Peyer's patch (tissue), 4 donors: ENCODE measurements around the gene COQ2. TPM values are rescaled to one million over a fixed set of nuclear protein-coding genes. Genes with fewer than 3 reads are reported as not detected.
"Not testable (repeated sequence)": the region's sequence is repeated elsewhere in the genome, so short reads cannot be mapped to it uniquely, and the experiment has no call there.

Experiments
- DNase-seq, 3 donors: peaks; one replicate each; pipeline ENCODE4 v3.0.0-alpha.2; 2017 to 2019
- H3K27ac ChIP-seq, 4 donors: fragments of 200-600 bp; sonication (generic); one replicate each; pipeline ENCODE4 v1.5.1; 2016 to 2019
- H3K27me3 ChIP-seq, 2 donors: fragments of 200-600 bp; sonication (generic); one replicate each; pipeline ENCODE4 v1.5.1; 2019
- H3K36me3 ChIP-seq, 3 donors: fragments of 200-600 bp; sonication (generic); one replicate each; pipeline ENCODE4 v1.5.1; 2016 to 2019
- H3K4me1 ChIP-seq, 4 donors: fragments of 200-600 bp; sonication (generic); one replicate each; pipeline ENCODE4 v1.5.1; 2016 to 2019
- H3K4me3 ChIP-seq, 4 donors: fragments of 200-600 bp; sonication (generic); 1 replicate in 3 of 4; 2 replicates in 1 of 4; pipeline ENCODE4 v1.5.1; 2016 to 2019; ENCODE audit warnings: mild to moderate bottlenecking in 1 of 4
- H3K9me3 ChIP-seq, 4 donors: fragments of 200-600 bp; sonication (generic); one replicate each; pipeline ENCODE4 v1.5.1; 2016 to 2019; ENCODE audit warnings: mild to moderate bottlenecking in 1 of 4
- POLR2A ChIP-seq, 2 donors: fragments of 450-650 bp; IDR thresholded peaks; one replicate each; pipeline ENCODE4 v1.5.1; 2017; ENCODE audit warnings: antibody characterized with exemption in 2 of 2, mild to moderate bottlenecking in 2 of 2, moderate library complexity in 2 of 2
- total RNA-seq, 4 donors: library from RNA; depleted of rRNA; stranded (reverse); fragments of >200 nt; gene quantifications; one replicate each; pipeline ENCODE4 v1.1.0, GENCODE V29; 2016
- TF ChIP-seq, protein P1 (sequence below), 6 experiments: fragments of 450-650 bp in 4 of 6; fragments of 200-600 bp in 2 of 6; sonication (generic) in 1 of 6; IDR thresholded peaks; one replicate each; pipeline ENCODE4 v1.5.1; 2017 to 2019; ENCODE audit warnings: antibody characterized with exemption in 6 of 6, mild to moderate bottlenecking in 3 of 6, moderate library complexity in 1 of 6

COQ2 gene
- total RNA-seq, 4 donors from 2014 or later, result 11.0 to 15.6 (median 12.9) TPM

DNA sequence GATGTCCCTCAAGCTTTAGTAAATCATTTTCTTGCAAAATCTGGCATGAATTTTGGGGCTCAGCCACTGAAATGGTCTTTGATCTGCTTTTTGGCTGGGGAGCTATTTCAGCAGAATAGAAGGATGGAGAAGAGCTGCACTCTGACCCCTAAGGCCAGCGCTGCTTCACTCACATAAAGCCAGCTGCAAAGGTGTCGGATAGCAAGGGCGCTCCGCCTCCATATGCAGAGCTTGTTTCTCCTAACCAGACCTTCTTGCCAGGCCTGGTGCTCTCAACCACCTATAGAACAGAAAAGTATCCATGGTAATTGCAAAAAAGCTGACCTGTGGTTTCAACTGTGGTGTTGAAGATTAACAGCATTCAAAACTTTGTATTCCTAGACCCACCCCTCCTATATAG is 24.1 kb upstream of the COQ2 start:
- no peak for DNase-seq
- Histone ChIP-seq H3K27me3 (no peaks in the 10 kb centered on the region), H3K4me1 (no peaks in the 10 kb centered on the region), H3K27ac (no peak overlapping the region), H3K9me3 (no peaks in the 10 kb centered on the region), H3K4me3 (no peak overlapping the region), H3K36me3 (no peaks in the 10 kb centered on the region)
- no peak for TF ChIP-seq POLR2A (IDR thresholded peaks at IDR 0.05)
- TF ChIP-seq, protein P1, sequence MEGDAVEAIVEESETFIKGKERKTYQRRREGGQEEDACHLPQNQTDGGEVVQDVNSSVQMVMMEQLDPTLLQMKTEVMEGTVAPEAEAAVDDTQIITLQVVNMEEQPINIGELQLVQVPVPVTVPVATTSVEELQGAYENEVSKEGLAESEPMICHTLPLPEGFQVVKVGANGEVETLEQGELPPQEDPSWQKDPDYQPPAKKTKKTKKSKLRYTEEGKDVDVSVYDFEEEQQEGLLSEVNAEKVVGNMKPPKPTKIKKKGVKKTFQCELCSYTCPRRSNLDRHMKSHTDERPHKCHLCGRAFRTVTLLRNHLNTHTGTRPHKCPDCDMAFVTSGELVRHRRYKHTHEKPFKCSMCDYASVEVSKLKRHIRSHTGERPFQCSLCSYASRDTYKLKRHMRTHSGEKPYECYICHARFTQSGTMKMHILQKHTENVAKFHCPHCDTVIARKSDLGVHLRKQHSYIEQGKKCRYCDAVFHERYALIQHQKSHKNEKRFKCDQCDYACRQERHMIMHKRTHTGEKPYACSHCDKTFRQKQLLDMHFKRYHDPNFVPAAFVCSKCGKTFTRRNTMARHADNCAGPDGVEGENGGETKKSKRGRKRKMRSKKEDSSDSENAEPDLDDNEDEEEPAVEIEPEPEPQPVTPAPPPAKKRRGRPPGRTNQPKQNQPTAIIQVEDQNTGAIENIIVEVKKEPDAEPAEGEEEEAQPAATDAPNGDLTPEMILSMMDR (IDR thresholded peaks at IDR 0.05), result no peak

DNA sequence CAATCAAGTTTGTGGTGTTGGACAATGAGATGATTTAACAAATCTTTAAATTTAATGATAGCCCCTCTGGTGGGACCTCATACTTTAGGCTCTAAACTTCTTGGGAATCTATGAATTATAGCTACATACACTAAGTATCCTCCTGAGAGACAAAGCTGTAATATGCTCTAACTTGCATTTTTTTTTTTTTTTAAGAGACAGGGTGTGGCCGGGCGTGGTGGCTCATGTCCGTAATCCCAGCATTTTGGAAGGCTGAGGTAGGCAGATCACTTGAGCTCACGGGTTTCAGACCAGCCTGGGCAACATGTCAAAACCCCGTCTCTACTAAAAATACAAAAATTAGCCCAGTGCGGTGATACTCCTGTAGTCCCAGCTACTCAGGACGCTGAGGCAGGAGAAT is 23.3 kb upstream of the COQ2 start:
- no peak for DNase-seq
- no peak overlapping the region for H3K4me3 ChIP-seq
- H3K27ac ChIP-seq, result no peak overlapping the region
- no peaks in the 10 kb centered on the region for H3K27me3 ChIP-seq
- no peaks in the 10 kb centered on the region for H3K4me1 ChIP-seq
- H3K9me3 ChIP-seq, result no peaks in the 10 kb centered on the region
- no peak for TF ChIP-seq POLR2A (IDR thresholded peaks at IDR 0.05)
- TF ChIP-seq, protein P1 (IDR thresholded peaks at IDR 0.05), result no peak
- H3K36me3 ChIP-seq, result no peaks in the 10 kb centered on the region

DNA sequence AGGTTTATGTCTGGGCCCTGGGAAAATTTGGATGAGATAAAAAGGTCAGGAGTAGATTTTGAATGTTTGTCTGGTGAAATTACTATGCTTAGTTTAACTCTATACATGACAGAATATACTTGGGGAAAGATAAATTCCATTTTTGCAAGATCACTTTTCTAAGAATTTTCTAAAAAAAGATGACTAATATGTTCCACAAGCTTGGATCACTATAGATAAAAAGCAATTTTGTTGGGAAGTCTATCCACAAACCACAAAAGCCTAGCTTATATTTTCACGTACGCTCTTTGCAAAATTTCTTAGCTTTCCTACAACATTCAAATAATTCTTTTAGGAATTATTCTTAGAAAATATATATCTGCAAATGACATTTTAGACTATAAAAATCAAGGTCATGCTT is 20.6 kb upstream of the COQ2 start:
- Histone ChIP-seq H3K36me3 (no peaks in the 10 kb centered on the region), H3K27ac (no peak overlapping the region), H3K4me3 (no peak overlapping the region), H3K27me3 (no peaks in the 10 kb centered on the region), H3K4me1 (no peaks in the 10 kb centered on the region), H3K9me3 (no peaks in the 10 kb centered on the region)
- DNase-seq, result no peak
- TF ChIP-seq, protein P1 (IDR thresholded peaks at IDR 0.05), result no peak
- no peak for TF ChIP-seq POLR2A (IDR thresholded peaks at IDR 0.05)

DNA sequence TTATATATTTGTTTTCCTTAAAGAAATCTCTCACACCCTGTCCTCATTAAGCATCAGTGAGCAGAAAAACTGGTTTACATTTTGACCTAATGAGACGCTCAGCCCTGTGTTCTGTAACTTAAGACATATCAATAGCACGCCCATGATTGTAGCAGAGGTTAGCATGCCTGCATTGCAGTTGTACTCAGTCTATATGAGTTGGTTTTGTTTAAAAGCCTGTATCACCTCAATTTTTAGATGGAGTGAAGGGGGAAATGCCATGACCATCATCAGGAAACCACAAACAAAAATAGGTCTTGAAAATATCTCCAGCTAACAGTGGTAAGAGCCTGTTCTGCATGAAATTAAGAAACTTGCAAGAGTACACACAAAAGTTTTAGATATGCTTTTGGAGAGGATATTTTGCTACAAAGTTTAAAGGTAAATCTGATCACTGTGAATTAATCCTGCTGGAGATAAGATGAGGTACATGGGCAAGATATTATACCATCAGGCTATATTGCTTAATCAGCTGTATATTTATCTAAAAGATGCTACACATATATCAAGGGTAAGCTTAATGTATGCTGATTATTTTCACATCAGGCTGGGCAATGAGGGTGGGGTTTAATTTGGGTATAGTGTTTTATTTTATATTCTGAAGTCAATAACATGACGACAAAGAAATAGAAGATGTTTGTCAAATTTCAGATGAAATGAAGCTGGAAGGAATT is 13.1 kb upstream of the COQ2 start:
- Histone ChIP-seq H3K27me3 (no peaks in the 10 kb centered on the region), H3K9me3 (no peaks in the 10 kb centered on the region), H3K36me3 (no peaks in the 10 kb centered on the region), H3K4me3 (no peak overlapping the region), H3K27ac (no peak overlapping the region), H3K4me1 (no peaks in the 10 kb centered on the region)
- DNase-seq, result no peak
- TF ChIP-seq POLR2A (IDR thresholded peaks at IDR 0.05), result no peak
- TF ChIP-seq, protein P1 (IDR thresholded peaks at IDR 0.05), result no peak

DNA sequence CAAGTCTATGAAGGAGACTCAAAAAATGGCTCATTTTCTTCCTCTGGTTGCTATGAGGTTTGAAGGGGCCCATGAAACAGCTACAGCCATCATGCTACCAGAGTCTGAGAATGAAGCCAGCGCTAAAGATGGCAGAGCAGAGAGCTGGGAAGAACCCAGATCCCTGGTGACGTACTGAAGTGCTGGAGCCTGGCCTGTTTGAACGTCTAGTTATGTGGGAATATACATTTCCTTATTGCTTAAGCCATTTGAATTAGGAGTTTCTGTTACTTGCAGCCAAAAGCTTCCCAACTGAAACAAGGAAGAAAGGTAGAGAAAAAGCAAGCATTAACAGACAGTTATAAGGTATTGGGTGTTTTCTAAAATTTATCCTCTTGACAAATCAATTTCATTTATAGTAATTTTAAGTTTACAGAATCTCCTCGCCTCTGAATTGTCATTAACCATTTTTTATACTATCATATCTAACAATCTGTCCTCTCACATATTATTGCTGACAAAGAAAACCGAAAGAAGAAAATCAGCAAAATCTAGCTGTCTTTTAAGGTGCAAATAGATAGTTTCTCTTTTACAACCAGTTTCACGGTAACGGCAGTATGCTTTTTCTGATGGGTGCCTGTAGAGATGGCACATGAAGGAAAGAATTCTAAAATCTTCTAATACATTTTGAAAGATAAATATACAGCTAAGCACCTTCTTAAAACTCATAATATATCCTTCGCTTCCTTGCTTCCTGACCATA is 8.9 kb upstream of the COQ2 start:
- no peak for DNase-seq
- H3K4me1 ChIP-seq, result no peaks in the 10 kb centered on the region
- H3K9me3 ChIP-seq, result no peaks in the 10 kb centered on the region
- no peaks in the 10 kb centered on the region for H3K27me3 ChIP-seq
- H3K4me3 ChIP-seq, result no peak overlapping the region
- H3K27ac ChIP-seq, result no peak overlapping the region
- no peaks in the 10 kb centered on the region for H3K36me3 ChIP-seq
- TF ChIP-seq, protein P1 (IDR thresholded peaks at IDR 0.05), result no peak
- TF ChIP-seq POLR2A (IDR thresholded peaks at IDR 0.05), result no peak

DNA sequence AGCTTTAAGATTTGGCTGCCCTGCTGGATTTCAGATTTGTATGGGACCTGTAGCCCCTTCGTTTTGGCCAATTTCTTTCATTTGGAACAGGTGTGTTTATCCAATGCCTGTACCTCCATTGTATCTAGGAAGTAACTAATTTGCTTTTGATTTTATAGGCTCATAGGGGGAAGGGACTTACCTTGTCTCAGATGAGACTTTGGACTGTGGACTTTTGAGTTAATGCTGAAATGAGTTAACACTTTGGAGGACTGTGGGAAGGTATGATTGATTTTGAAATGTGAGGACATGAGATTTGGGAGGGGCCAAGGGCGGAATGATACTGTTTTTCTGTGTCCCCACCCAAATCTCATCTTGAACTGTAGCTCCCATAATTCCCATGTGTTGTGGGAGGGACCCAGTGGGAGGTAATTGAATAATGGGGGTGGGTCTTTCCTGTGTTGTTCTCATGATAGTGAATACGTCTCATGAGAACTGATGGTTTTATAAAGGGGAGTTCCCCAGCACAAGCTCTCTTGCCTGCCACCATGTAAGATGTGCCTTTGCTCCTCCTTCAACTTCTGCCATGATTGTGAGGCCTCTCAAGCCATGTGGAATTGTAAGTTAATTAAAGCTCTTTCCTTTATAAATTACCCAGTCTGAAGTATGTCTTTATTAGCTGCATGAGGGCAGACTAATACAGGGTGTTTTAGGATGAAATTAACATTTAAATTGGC is 5.6 kb upstream of the COQ2 start:
- not testable (repeated sequence) for H3K36me3 ChIP-seq, H3K27ac ChIP-seq, H3K9me3 ChIP-seq, H3K4me1 ChIP-seq, H3K4me3 ChIP-seq, H3K27me3 ChIP-seq, DNase-seq

DNA sequence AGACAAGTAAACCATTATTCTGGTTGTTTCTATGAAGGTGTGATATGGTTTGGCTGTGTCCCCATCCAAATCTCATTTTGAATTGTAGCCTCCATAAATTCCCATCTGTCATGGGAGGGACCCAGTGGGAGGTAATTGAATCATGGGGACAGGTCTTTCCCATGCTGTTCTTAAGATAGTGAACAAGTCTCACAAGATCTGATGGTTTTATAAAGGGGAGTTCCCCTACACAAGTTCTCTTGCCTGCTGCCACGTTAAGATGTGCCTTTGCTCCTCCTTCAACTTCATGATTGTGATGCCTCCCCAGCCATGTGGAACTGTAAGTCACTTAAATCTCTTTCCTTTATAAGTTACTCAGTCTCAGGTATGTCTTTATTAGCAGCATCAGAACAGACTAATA is 3.8 kb upstream of the COQ2 start:
- not testable (repeated sequence) for H3K4me1 ChIP-seq

More for the DNA sequence above, 3.8 kb upstream of the COQ2 start:
- H3K27ac ChIP-seq, H3K9me3 ChIP-seq, H3K27me3 ChIP-seq, H3K36me3 ChIP-seq, DNase-seq, H3K4me3 ChIP-seq: not testable (repeated sequence)
